Measurements from ENCODE around the gene PRDX2.

Gene PRDX2

DNA sequence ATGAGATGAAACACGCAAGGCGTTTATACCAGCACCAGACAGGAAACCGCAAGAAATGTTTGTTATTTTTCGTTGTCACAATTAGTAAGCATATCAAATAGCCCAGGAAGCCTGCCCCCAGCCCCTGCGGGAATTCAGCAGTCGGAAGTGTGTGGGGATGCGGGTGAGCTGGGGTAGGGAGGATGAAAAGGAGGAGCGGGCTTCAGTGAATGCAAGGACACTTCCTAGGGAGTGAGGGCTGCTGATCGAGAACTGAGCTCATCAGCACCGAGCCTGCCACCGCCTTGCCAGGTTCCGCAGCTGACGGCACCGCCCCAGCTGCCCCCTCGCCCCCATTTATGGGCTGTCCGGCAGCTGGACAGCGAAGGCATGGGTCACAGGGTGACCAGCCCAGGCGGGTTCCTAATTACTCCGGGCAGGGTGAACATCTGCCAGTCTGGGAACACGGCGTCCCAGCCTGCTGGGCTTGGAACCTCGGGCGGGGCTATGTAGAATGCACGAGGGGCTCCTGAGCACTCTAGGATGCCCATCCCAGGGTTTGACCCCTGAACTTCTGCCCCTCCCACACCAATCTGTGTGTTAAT, 51.6 kb downstream of the PRDX2 start:
- no peak for DNase-seq (ENCODE audit: extremely low read depth, low read depth)
- TF ChIP-seq, protein P1, sequence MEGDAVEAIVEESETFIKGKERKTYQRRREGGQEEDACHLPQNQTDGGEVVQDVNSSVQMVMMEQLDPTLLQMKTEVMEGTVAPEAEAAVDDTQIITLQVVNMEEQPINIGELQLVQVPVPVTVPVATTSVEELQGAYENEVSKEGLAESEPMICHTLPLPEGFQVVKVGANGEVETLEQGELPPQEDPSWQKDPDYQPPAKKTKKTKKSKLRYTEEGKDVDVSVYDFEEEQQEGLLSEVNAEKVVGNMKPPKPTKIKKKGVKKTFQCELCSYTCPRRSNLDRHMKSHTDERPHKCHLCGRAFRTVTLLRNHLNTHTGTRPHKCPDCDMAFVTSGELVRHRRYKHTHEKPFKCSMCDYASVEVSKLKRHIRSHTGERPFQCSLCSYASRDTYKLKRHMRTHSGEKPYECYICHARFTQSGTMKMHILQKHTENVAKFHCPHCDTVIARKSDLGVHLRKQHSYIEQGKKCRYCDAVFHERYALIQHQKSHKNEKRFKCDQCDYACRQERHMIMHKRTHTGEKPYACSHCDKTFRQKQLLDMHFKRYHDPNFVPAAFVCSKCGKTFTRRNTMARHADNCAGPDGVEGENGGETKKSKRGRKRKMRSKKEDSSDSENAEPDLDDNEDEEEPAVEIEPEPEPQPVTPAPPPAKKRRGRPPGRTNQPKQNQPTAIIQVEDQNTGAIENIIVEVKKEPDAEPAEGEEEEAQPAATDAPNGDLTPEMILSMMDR (IDR thresholded peaks at IDR 0.05; ENCODE audit: low read depth, low read length, missing control alignments), result no peak
- H3K4me3 ChIP-seq (replicated peaks; ENCODE audit: low read depth, low read length), result no peak overlapping the region

DNA sequence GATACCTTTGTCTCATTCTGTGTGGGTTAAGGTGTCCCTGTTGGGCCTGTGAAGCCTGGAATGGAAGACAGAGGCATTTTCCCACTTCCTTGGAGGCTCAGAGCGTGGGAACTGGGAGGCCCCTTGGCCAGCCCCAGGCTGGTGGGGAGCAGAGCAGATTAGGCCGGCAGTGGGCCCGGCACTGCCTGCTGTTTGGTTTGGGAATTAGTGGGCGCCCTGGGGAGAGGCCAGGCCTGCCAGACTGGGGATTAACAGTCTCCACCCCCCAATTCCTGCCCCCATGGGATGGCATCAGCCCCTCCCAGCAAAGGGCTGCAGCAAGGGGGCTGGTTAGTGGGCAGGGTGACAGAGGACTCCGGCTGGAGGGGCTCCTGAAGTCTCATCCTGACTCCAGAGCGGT, 53.1 kb downstream of the PRDX2 start:
- TF ChIP-seq, protein P1 (IDR thresholded peaks at IDR 0.05; ENCODE audit: low read depth, low read length, missing control alignments), result no peak
- no peak for DNase-seq (ENCODE audit: extremely low read depth, low read depth)

More for the DNA sequence above, 53.1 kb downstream of the PRDX2 start:
- H3K4me3 ChIP-seq (replicated peaks; ENCODE audit: low read depth, low read length), result no peak overlapping the region

All from HFF-Myc (cell line).